Sigmoid colon (tissue), 7 donors: ENCODE measurements around the gene GJC2. TPM values are rescaled to one million over a fixed set of nuclear protein-coding genes. Genes with fewer than 3 reads are reported as not detected.

Experiments
- DNase-seq: peaks from one replicate; pipeline ENCODE4 v3.0.0-alpha.2; 2019
- H3K27ac ChIP-seq, 4 donors: fragments of 200-600 bp; sonication (generic); one replicate each; pipeline ENCODE4 v1.5.1; 2016 to 2019; ENCODE audit warnings: mild to moderate bottlenecking in 1 of 4
- H3K27me3 ChIP-seq, 3 donors: fragments of 200-600 bp; sonication (generic); one replicate each; pipeline ENCODE4 v1.5.1; 2019; ENCODE audit warnings: mild to moderate bottlenecking in 1 of 3
- H3K36me3 ChIP-seq, 4 donors: fragments of 200-600 bp; sonication (generic); one replicate each; pipeline ENCODE4 v1.5.1; 2016 to 2019
- H3K4me1 ChIP-seq, 4 donors: fragments of 200-600 bp; sonication (generic); one replicate each; pipeline ENCODE4 v1.5.1; 2017 to 2019
- H3K4me3 ChIP-seq, 4 donors: fragments of 200-600 bp; sonication (generic); one replicate each; pipeline ENCODE4 v1.5.1; 2017 to 2019; ENCODE audit warnings: mild to moderate bottlenecking in 2 of 4, moderate library complexity in 1 of 4
- H3K9me3 ChIP-seq, 4 donors: fragments of 200-600 bp in 3 of 4; sonication (generic) in 3 of 4; one replicate each; pipeline versions ENCODE4 v1.5.1 to v1.6.1; 2013 to 2019
- EP300 ChIP-seq, 4 donors: sonication (generic); formaldehyde crosslinking; IDR thresholded peaks; one replicate each; pipeline ENCODE4 v1.6.1; 2017; ENCODE audit warnings: antibody characterized with exemption in 4 of 4
- POLR2A ChIP-seq, 2 donors: fragments of 450-650 bp; IDR thresholded peaks; one replicate each; pipeline ENCODE4 v1.6.1; 2016; ENCODE audit warnings: antibody characterized with exemption in 2 of 2, mild to moderate bottlenecking in 2 of 2, moderate library complexity in 2 of 2
- POLR2AphosphoS5 ChIP-seq, 4 donors: sonication (generic); formaldehyde crosslinking; IDR thresholded peaks; one replicate each; pipeline ENCODE4 v1.6.1; 2017; ENCODE audit warnings: antibody characterized with exemption in 4 of 4
- WGBS, 2 donors: extraction: QIAGEN DNeasy Blood & Tissue Kit; methylation state at CpG; one replicate each; pipeline ENCODE4 v1.1.7; 2013; 5-methylcytosine and 5-hydroxymethylcytosine counted together
- intact Hi-C: fragments of 100-400 bp; cut with DNase I; formaldehyde crosslinking; loops from one replicate; pipeline ENCODE4 v1.15.1; 2023
- polyA plus RNA-seq, 3 donors: library from polyadenylated mRNA; stranded (reverse); fragments of 200-250 nt; gene quantifications; one replicate each; pipeline ENCODE4 v1.2.3, GENCODE V29; 2013
- total RNA-seq, 4 donors: library from RNA; depleted of rRNA; stranded (reverse); fragments of >200 nt; gene quantifications; one replicate each; pipeline ENCODE4 v1.1.0, GENCODE V29; 2016
- TF ChIP-seq, protein P1 (sequence below), 4 experiments: fragments of 450-650 bp in 3 of 4; fragments of 200-600 bp in 1 of 4; IDR thresholded peaks; one replicate each; pipeline ENCODE4 v1.5.1; 2016 to 2019; ENCODE audit warnings: antibody characterized with exemption in 4 of 4, mild to moderate bottlenecking in 3 of 4, moderate library complexity in 2 of 4
- donor health status: healthy with polysubstance abuse.
- donor health status: Bipolar disorder and iron deficiency.
- donor health status: healthy.

GJC2 gene
- total and polyA plus RNA-seq, 7 donors, result 0.60 to 6.4 (median 4.3) TPM; not detected in 1

DNA sequence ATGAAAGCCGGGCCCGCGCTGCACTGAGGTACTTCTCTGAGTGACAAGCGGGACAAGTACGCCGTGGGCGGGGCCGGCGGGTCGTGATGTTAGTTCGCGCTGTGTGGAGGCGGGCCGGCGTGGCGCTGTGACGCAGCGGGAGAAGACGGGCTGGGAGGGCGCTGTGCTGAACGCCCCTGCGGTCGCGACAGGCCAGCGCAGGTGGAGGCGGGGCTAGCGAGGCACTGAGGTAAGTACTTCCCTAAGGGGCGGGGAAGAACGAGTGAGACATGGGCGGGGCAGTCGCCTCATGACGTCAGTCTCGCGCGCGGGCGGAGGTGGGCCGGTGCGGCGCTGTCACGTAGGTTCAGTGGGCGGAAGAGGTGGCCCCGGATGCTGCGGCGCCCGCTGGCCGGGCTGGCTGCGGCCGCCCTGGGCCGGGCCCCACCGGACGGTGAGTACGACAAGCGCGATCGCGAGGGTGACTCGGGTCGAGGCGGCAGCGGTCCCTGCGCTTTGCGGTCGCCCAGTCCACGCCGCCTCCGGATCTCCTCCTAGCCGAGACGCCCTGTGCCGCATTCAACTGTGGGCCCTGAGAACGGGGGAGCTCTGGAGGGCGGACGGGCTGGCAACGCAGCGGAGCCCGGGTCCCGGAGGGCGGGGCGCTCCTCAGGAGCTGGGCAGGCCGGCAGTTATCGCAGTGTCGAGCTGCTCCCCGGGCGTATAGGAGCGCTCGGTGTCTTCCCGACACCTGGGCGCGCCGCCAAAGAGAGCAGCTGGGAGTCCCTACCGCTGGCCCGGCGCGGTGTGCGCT is 9.6 kb upstream of the GJC2 start, which contains the start of gene GUK1:
GUK1 (plus strand) TSS at position 349 of the 793 bp plus-strand sequence; CDS start at position 373, 24 bp downstream.
- Histone ChIP-seq H3K9me3 (no peaks in the 10 kb centered on the region), H3K27ac (peak within 1 kb of the TSS; percentile 93 to 99 (median 96)), H3K27me3 (no peaks in the 10 kb centered on the region), H3K4me1 (peaks cover 0 to 39% (median 38%) of the 10 kb centered on the region in 4 donors), H3K36me3 (peaks cover 0 to under 1% (median 0%) of the 10 kb centered on the region in 4 donors), H3K4me3 (peak within 1 kb of the TSS; percentile 70 to 96 (median 88))
- intact Hi-C loops, result loop anchor here (2.0 to 10.0 kb wide), 6 partner anchors 31 to 345 kb away; partner anchors contain the start of genes MRPL55, RNF187 and TRIM11
- DNase-seq, result peak; percentile 100
- WGBS, 2 donors, result 0% methylated on average over 95 of the region's 95 CpGs
- TF ChIP-seq, protein P1, sequence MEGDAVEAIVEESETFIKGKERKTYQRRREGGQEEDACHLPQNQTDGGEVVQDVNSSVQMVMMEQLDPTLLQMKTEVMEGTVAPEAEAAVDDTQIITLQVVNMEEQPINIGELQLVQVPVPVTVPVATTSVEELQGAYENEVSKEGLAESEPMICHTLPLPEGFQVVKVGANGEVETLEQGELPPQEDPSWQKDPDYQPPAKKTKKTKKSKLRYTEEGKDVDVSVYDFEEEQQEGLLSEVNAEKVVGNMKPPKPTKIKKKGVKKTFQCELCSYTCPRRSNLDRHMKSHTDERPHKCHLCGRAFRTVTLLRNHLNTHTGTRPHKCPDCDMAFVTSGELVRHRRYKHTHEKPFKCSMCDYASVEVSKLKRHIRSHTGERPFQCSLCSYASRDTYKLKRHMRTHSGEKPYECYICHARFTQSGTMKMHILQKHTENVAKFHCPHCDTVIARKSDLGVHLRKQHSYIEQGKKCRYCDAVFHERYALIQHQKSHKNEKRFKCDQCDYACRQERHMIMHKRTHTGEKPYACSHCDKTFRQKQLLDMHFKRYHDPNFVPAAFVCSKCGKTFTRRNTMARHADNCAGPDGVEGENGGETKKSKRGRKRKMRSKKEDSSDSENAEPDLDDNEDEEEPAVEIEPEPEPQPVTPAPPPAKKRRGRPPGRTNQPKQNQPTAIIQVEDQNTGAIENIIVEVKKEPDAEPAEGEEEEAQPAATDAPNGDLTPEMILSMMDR (IDR thresholded peaks at IDR 0.05), result peak in 1 of 4 experiments; percentile 15
- peak in 2 of 4 donors; percentile 8 to 95 for TF ChIP-seq EP300 (IDR thresholded peaks at IDR 0.05)
- peak; percentile 87 to 95 for TF ChIP-seq POLR2A (IDR thresholded peaks at IDR 0.05)
- TF ChIP-seq POLR2AphosphoS5 (IDR thresholded peaks at IDR 0.05), result peak; percentile 84 to 97 (median 95)

DNA sequence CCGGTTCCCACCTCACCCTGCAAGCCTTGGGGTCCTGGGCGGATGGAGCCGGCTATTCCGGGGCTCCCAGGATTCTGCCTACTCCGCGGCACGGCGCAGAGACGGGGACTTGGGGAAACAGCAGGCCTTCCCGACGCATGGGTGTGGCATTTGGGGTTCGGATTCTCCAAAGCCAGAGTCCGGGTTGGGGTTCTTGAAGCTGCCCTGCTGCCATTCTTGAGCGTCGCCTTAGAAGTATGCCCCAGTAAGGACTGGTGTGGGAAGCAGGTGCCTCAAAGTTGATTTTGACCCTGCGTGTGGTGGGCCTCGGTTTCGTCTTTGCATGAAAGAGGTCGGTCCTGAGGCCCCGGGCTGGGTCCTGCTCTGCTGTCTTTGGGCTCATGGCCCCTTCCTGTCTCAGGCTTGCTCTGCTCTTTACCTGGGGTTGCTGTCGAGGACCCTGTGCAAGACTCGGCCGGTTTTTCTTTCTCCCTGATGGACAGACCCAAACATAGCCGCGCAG is 9.0 kb upstream of the GJC2 start:
- Histone ChIP-seq H3K27me3 (no peaks in the 10 kb centered on the region), H3K4me1 (peaks cover 0 to 39% (median 38%) of the 10 kb centered on the region in 4 donors), H3K27ac (peak overlapping the region; percentile 93 to 99 (median 96)), H3K9me3 (no peaks in the 10 kb centered on the region), H3K36me3 (peaks cover 0 to 7% (median 1%) of the 10 kb centered on the region in 4 donors), H3K4me3 (peak overlapping the region; percentile 70 to 96 (median 88))
- TF ChIP-seq POLR2AphosphoS5 (IDR thresholded peaks at IDR 0.05), result no peak
- TF ChIP-seq POLR2A (IDR thresholded peaks at IDR 0.05), result no peak
- TF ChIP-seq, protein P1 (IDR thresholded peaks at IDR 0.05), result no peak
- TF ChIP-seq EP300 (IDR thresholded peaks at IDR 0.05), result no peak
- intact Hi-C loops, result loop anchor here (1.0 kb wide), 1 partner anchor 25 kb away; the partner anchor contains the start of gene IBA57
- 1 to 5% methylated on average over 25 of the region's 25 CpGs for WGBS, 2 donors
- no peak for DNase-seq

GRCh38 chr1:228141226-228142044 is 8.3 kb upstream of the GJC2 start:
- no peak for TF ChIP-seq POLR2A (IDR thresholded peaks at IDR 0.05)
- no peak for TF ChIP-seq EP300 (IDR thresholded peaks at IDR 0.05)
- TF ChIP-seq, protein P1 (IDR thresholded peaks at IDR 0.05), result no peak
- TF ChIP-seq POLR2AphosphoS5 (IDR thresholded peaks at IDR 0.05), result no peak
- peaks cover 0 to 39% (median 38%) of the 10 kb centered on the region in 4 donors for H3K4me1 ChIP-seq
- peak; percentile 77 for DNase-seq
- H3K36me3 ChIP-seq, result peaks cover 0 to 14% (median 3%) of the 10 kb centered on the region in 4 donors
- WGBS, 2 donors, result 18 to 41% methylated on average over 27 of the region's 27 CpGs
- H3K27ac ChIP-seq, result peak overlapping the region; percentile 93 to 99 (median 96)
- intact Hi-C loops, result loop anchor here (1.0 kb wide), 1 partner anchor 24 kb away; the partner anchor contains the start of gene IBA57
- H3K4me3 ChIP-seq, result peak overlapping the region; percentile 70 to 96 (median 88)
- no peaks in the 10 kb centered on the region for H3K9me3 ChIP-seq
- no peaks in the 10 kb centered on the region for H3K27me3 ChIP-seq

DNA sequence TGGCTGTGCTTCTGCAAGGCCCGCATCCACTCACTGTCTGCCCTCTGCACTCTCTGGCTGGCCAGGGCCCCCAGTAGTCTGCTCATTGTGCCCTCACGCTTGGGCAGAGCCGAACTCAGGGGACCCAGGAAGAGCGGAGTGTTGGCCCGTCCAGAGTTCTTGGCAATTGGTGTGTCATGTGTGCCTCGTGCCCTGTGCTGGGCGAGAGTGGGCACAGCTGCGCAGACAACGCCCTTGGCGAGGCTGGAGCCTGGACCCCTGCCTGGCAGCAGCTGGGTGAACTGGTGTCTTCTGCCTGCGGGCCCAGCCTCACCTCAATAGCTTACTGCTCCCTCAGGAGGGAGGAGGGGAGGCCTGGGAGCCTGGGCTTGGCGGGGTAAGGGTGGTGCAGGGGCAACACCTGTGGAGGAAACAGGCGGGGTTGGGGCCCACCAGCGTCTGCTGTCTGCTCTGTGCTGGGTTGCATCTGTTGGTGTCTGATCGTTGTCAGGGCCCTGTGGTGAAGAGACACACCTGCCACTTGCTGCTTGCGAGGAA is 7.5 kb upstream of the GJC2 start:
- H3K4me1 ChIP-seq, result peaks cover 0 to 39% (median 38%) of the 10 kb centered on the region in 4 donors
- no peaks in the 10 kb centered on the region for H3K9me3 ChIP-seq
- peak; percentile 61 for DNase-seq
- H3K27ac ChIP-seq, result peak overlapping the region; percentile 93 to 99 (median 96)
- TF ChIP-seq EP300 (IDR thresholded peaks at IDR 0.05), result no peak
- TF ChIP-seq POLR2AphosphoS5 (IDR thresholded peaks at IDR 0.05), result no peak
- TF ChIP-seq, protein P1 (IDR thresholded peaks at IDR 0.05), result no peak
- intact Hi-C loops, result no loop called here
- H3K27me3 ChIP-seq, result no peaks in the 10 kb centered on the region
- 70 to 74% methylated on average over 16 of the region's 16 CpGs for WGBS, 2 donors
- H3K36me3 ChIP-seq, result peaks cover 0 to 20% (median 7%) of the 10 kb centered on the region in 4 donors
- H3K4me3 ChIP-seq, result no peak overlapping the region
